NK-92 (cell line): ENCODE measurements around the gene LRRC39.
A peak's percentile ranks its signal among the peaks of the same experiment; 100 is the strongest.

Experiments used
- DNase-seq: peaks from one replicate; lab custom pipeline; 2025; ENCODE audit not compliant: unreplicated experiment; lab: John Stamatoyannopoulos, UW

The LRRC39 gene

GRCh38 chr1:100151679-100152078, 26.4 kb downstream of the LRRC39 start:
- DNase-seq = no peak

DNA sequence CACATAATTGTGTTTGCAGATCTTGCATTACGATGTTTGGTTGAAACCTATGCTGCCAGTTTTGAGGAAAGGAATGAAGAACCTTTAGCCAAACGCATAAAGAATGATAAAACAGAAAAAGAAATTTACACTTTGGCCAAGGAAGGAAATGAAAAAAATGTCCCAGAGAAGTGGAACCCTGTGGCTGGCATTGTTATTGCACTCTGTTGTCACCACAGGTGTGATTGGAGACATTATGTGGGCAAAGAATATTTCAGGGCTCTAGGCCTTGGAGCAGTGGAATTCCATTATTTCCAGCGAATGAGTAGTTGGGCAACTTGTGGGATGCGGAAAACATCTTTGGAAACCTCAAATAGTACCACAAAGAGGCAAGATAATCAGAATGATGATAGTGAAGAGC, 30.2 kb downstream of the LRRC39 start:
- DNase-seq = no peak

GRCh38 chr1:100146958-100147357, 31.1 kb downstream of the LRRC39 start:
- DNase-seq = no peak

- DNase-seq = no peak
Measured at GRCh38 chr1:100145116-100145515, 32.9 kb downstream of the LRRC39 start.

GRCh38 chr1:100142343-100142742, 35.7 kb downstream of the LRRC39 start:
- no peak for DNase-seq

DNA sequence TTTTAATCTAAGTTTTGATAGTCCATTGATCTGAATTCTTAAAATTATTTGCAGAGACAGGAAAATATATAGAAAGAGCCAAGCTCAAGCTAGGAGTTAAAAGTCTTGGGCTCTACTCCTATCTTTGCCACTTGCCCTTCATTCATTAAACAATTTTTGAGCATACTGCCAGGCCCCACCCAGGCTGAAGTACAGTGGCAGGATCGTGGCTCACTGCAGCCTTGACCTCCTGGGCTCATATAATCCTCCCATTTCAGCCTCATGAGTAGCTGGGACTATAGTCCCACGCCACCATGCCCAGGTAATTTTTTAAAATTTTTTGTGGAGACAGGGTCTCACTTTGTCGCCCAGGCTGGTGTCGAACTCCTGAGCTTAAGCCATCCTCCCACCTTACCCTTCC, 36.9 kb downstream of the LRRC39 start:
- DNase-seq = no peak

GRCh38 chr1:100137602-100138001, 40.5 kb downstream of the LRRC39 start:
- DNase-seq = no peak

- no peak for DNase-seq
Measured at GRCh38 chr1:100134872-100135271, 43.2 kb downstream of the LRRC39 start.

DNA sequence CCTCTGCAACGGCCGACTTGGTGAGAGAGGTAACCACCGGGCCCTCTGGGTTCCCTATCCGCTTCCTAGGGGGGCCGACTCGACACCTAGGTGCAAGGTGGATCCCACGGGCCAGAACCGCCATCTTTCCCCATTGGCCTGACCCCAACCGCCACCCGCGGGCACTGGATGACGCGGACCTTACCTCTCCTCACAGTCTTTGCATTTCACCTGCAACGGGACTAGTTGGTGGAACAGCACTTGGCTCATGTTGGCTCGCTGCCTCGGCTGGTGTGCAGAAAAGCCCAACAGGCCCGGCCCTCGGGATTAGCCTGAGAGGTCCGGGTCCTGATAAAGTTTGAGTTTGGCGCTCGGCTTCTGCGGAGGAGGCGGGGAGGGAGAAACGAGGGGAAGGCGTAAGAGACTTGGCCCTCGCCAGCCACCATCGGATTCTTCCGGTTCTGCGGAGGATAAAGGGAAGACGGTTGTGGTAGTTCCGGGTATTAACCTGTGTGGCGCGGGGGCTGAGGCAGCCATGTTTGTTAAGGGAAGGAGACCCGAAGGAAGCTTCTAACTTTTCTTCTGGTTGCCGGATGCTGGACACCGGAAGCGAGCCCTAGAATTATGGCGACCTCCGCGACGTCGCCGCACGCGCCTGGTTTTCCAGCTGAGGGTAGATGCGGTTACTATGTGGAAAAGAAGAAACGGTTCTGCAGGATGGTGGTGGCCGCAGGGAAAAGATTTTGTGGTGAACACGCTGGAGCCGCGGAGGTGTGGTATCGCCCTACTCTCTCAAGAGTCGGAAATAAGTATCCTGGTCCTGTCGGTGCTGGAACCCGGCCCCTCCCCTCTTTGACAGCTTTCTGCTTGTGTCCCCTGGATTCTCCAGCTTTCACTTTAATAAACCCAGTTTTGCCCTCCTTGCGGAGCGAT, 45.2 kb downstream of the LRRC39 start, which contains the start of the genes SASS6 and TRMT13:
TSS of gene SASS6 (minus strand) at position 365 of the 912 bp plus-strand sequence. CDS start at position 249, 116 bp downstream.
TSS of gene TRMT13 (plus strand) at position 598 of the 912 bp plus-strand sequence. CDS start at position 604, 6 bp downstream.
- DNase-seq = peak; percentile 62

GRCh38 chr1:100131623-100132022, 46.4 kb downstream of the LRRC39 start:
- no peak for DNase-seq

DNA sequence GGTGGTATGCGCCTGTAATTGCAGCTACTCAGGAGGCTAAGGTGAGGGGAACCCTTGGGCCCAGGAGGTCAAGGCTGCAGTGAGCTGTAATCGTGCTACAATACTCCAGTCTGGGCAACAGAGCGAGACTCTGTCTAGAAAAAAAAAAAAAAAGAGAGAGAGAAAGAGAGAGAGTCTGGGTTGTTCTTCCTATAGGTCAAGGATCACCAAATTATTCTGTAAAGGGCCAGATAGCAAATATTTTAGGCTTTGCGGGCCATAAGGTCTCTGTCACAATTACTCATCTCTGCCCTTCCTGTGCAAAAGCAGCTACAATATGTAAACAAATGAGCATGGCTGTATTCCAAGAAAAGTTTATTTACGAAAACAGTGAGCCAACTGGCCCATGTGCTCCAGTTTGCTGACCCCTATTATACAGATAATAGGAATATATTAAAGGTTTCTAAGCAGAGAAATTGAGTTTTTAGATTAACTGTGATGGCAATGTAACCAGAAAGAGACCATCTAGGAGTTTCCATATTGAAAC, 47.4 kb downstream of the LRRC39 start:
- no peak for DNase-seq

DNA sequence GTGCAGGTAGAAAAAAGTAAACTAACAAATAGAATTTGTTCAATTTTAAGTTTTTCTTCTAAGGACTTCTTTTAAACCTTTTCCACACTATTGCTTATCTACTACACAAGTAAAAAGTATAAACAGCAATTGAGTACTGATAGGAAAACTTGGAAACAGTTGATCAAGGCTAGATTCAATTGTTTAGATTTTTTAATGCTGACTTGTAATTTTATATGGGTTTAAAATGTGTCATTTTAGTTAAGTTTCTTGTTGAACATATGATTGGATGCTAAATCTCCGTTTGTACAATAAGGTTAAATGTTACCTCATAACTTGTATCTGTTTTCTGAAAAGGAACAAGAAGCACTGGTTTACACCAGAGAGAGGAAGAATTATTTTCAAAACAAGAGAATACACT, 50.8 kb downstream of the LRRC39 start:
- DNase-seq = no peak

- DNase-seq = no peak
Measured at GRCh38 chr1:100122177-100122576, 55.9 kb downstream of the LRRC39 start.

DNA sequence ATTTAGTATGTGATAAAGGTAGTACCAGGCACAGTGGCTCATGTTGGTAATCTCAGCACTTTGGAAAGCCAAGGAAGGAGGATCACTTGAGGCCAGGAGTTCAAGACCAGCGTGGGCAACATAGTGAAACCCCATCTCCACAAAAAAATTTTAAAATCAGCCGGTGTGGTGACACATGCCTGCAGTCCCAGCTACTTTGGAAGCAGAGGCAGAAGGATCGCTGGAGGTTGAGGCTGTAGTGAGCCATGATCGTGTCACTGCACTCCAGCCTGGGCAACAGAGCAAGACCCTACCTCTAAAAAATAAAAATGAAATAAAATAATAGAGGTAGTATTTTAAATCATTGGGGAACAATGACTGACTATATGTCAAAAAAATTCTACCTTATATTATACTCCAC, 62.5 kb downstream of the LRRC39 start:
- DNase-seq = no peak

- no peak for DNase-seq
Measured at GRCh38 chr1:100109554-100110066, 68.4 kb downstream of the LRRC39 start.

GRCh38 chr1:100107696-100108095, 70.4 kb downstream of the LRRC39 start:
- no peak for DNase-seq

DNA sequence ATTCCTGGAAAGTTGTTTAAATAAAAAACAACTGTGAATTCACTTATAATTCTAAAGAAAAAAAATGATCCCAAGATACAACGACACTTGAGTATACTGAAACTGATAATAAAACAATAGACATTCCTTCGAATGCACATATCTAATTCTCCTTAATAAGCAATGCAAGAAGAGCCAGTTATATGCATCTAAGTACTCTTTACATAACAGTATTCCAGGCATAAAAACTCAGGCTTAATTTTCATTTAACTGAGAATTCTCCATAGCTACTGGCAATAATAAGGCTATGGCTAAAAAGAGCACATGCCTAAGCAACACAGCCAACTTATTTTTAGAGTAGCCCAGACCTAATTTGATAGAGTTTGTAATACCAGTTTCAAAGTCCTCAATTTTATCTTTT, 76.5 kb downstream of the LRRC39 start:
- no peak for DNase-seq

GRCh38 chr1:100100202-100100601, 77.9 kb downstream of the LRRC39 start:
- no peak for DNase-seq
